LNCaP clone FGC (cell line): ENCODE results near the gene COL15A1.

Experiments used
- DNase-seq: peaks from one replicate; pipeline ENCODE4 v3.0.0-alpha.2; 2011; ENCODE audit warnings: low read depth
- H3K4me3 ChIP-seq: 2 replicates; pipeline ENCODE4 v1.5.1; 2011; ENCODE audit warnings: mild to moderate bottlenecking, low read depth, low read length, control low read depth
- CTCF ChIP-seq: IDR thresholded peaks from 2 replicates; pipeline ENCODE4 v1.5.1; 2012; ENCODE audit warnings: mild to moderate bottlenecking; ENCODE audit not compliant: control insufficient read depth, insufficient read depth; ENCODE audit errors: extremely low read depth

COL15A1 gene

GRCh38 chr9:99050292-99050911 lies 106.7 kb downstream of the COL15A1 start:
- no peak for DNase-seq
- TF ChIP-seq CTCF, result no peak
- H3K4me3 ChIP-seq, result no peak overlapping the region

- no peak overlapping the region for H3K4me3 ChIP-seq
- DNase-seq, result no peak
- TF ChIP-seq CTCF, result no peak
Observed at GRCh38 chr9:99050924-99051323, 107.2 kb downstream of the COL15A1 start.

- TF ChIP-seq CTCF, result no peak
- no peak for DNase-seq
Observed at GRCh38 chr9:99051406-99051805, 107.7 kb downstream of the COL15A1 start.

GRCh38 chr9:99051851-99052250 lies 108.1 kb downstream of the COL15A1 start:
- no peak overlapping the region for H3K4me3 ChIP-seq
- TF ChIP-seq CTCF, result no peak
- DNase-seq, result no peak

More at GRCh38 chr9:99051406-99051805, 107.7 kb downstream of the COL15A1 start:
- no peak overlapping the region for H3K4me3 ChIP-seq

GRCh38 chr9:99052815-99053715 lies 109.4 kb downstream of the COL15A1 start:
- TF ChIP-seq CTCF, result no peak
- H3K4me3 ChIP-seq, result no peak overlapping the region
- DNase-seq, result no peak

GRCh38 chr9:99054581-99054980 lies 110.9 kb downstream of the COL15A1 start:
- DNase-seq, result no peak
- H3K4me3 ChIP-seq, result no peak overlapping the region
- TF ChIP-seq CTCF, result no peak
